ENCODE measurements around the gene PEPD.

PEPD gene

GRCh38 chr19:33488826-33489225 is 32.8 kb downstream of the PEPD start:
- no peak for TF ChIP-seq GABPA (IDR thresholded peaks at IDR 0.05; ENCODE audit: low read depth)
- no peak for TF ChIP-seq REST (IDR thresholded peaks at IDR 0.05; ENCODE audit: insufficient replicate concordance, low read depth)
- no peak for TF ChIP-seq POLR2AphosphoS5 (IDR thresholded peaks at IDR 0.05; ENCODE audit: low read depth)
- no peak for TF ChIP-seq SPI1 (IDR thresholded peaks at IDR 0.05; ENCODE audit: borderline replicate concordance, low read depth)
- TF ChIP-seq CTCF (IDR thresholded peaks at IDR 0.05; ENCODE audit: insufficient read depth, low read length), result no peak
- DNase-seq (ENCODE audit: low read depth in 1 of 2, low spot score in 1 of 2), result no peak
- Histone ChIP-seq H3K27me3 (ENCODE audit: insufficient read depth, poor library complexity, severe bottlenecking) (no peaks in the 10 kb centered on the region), H3K4me3 (replicated peaks; ENCODE audit: insufficient read depth, low read length) (no peak overlapping the region), H3K27ac (replicated peaks) (no peak overlapping the region)

GRCh38 chr19:33487901-33488800 is 33.4 kb downstream of the PEPD start:
- TF ChIP-seq GABPA (IDR thresholded peaks at IDR 0.05; ENCODE audit: low read depth) (no peak), REST (IDR thresholded peaks at IDR 0.05; ENCODE audit: insufficient replicate concordance, low read depth) (no peak), CTCF (IDR thresholded peaks at IDR 0.05; ENCODE audit: insufficient read depth, low read length) (no peak), SPI1 (IDR thresholded peaks at IDR 0.05; ENCODE audit: borderline replicate concordance, low read depth) (no peak), POLR2AphosphoS5 (IDR thresholded peaks at IDR 0.05; ENCODE audit: low read depth) (no peak)
- no peak for DNase-seq (ENCODE audit: low read depth in 1 of 2, low spot score in 1 of 2)

GRCh38 chr19:33486936-33487811 is 34.4 kb downstream of the PEPD start:
- Histone ChIP-seq H3K4me3 (replicated peaks; ENCODE audit: insufficient read depth, low read length) (no peak overlapping the region), H3K27me3 (ENCODE audit: insufficient read depth, poor library complexity, severe bottlenecking) (no peaks in the 10 kb centered on the region), H3K27ac (replicated peaks) (no peak overlapping the region)
- DNase-seq (ENCODE audit: low read depth in 1 of 2, low spot score in 1 of 2), result no peak
- no peak for TF ChIP-seq REST (IDR thresholded peaks at IDR 0.05; ENCODE audit: insufficient replicate concordance, low read depth)
- TF ChIP-seq GABPA (IDR thresholded peaks at IDR 0.05; ENCODE audit: low read depth), result no peak
- no peak for TF ChIP-seq POLR2AphosphoS5 (IDR thresholded peaks at IDR 0.05; ENCODE audit: low read depth)
- TF ChIP-seq SPI1 (IDR thresholded peaks at IDR 0.05; ENCODE audit: borderline replicate concordance, low read depth), result no peak
- no peak for TF ChIP-seq CTCF (IDR thresholded peaks at IDR 0.05; ENCODE audit: insufficient read depth, low read length)

More at GRCh38 chr19:33487901-33488800, 33.4 kb downstream of the PEPD start:
- no peak overlapping the region for H3K4me3 ChIP-seq (replicated peaks; ENCODE audit: insufficient read depth, low read length)
- H3K27me3 ChIP-seq (ENCODE audit: insufficient read depth, poor library complexity, severe bottlenecking), result no peaks in the 10 kb centered on the region
- H3K27ac ChIP-seq (replicated peaks), result no peak overlapping the region

All from HL-60 (cell line).